HepG2 (cell line): ENCODE data around the gene SSTR5. TPM values are rescaled to one million over a fixed set of nuclear protein-coding genes. Genes with fewer than 3 reads are reported as not detected.
A peak's percentile ranks its signal among the peaks of the same experiment; 100 is the strongest.

Source experiments
- ATAC-seq: fragments of 200-7000 bp; cut with Tn5 transposase; 3 replicates; pipeline ENCODE4 v1.9.1; 2020; ENCODE audit warnings: mild to moderate bottlenecking, moderate library complexity
- BruUV-seq: library from RNA; stranded (reverse); fragments of 400-500 nt; replicated peaks from 2 replicates; lab custom pipeline; 2021; lab: Mats Ljungman, UMichigan
- CTCF ChIA-PET: fragments of 300-600 bp; formaldehyde crosslinking; extraction: SDS; loops from one replicate; lab custom pipeline; 2021; ENCODE audit warnings: low total read pairs, inconsistent platforms, low intra/inter-chr PET ratio; lab: Yijun Ruan, JAX
- POLR2A ChIA-PET: fragments of 350-600 bp; sonication (Branson Sonifier 250); formaldehyde crosslinking; loops from one replicate; lab custom pipeline; 2020; ENCODE audit warnings: antibody characterized with exemption, inconsistent platforms; lab: Yijun Ruan, JAX
- DNase-seq: peaks from one replicate; pipeline ENCODE4 v3.0.0-alpha.2; 2015; ENCODE audit warnings: low spot score
- FAIRE-seq: peaks from 3 replicates; lab custom pipeline; 2011; peaks lifted over from hg19 to GRCh38; lab: Jason Lieb, UNC
- H2AFZ ChIP-seq: one replicate; pipeline ENCODE4 v1.6.1; 2011; ENCODE audit warnings: low read length, inconsistent platforms
- H3K27ac ChIP-seq: fragments of 300-600 bp; 3 replicates; pipeline ENCODE4 v1.8.0; 2011; ENCODE audit warnings: mixed run types, mild to moderate bottlenecking, mixed read lengths, low read length, inconsistent platforms; ENCODE audit not compliant: insufficient read depth; ENCODE audit errors: extremely low read length
- H3K27me3 ChIP-seq, 2 experiments: fragments of 200-600 bp in 1 of 2; 2 replicates in 1 of 2; 3 replicates in 1 of 2; pipeline versions ENCODE4 v1.6.0 to v1.8.0; 2011; ENCODE audit warnings: low read length in 2 of 2, mild to moderate bottlenecking in 2 of 2, moderate library complexity in 2 of 2, inconsistent platforms in 1 of 2; ENCODE audit not compliant: insufficient read depth in 2 of 2, control insufficient read depth in 1 of 2
- H3K36me3 ChIP-seq, 2 experiments: fragments of 200-600 bp in 1 of 2; replicated peaks in 1 of 2; 2 replicates in 1 of 2; 3 replicates in 1 of 2; pipeline versions ENCODE4 v1.5.1 to v1.8.0; 2011; ENCODE audit warnings: low read length in 2 of 2, inconsistent platforms in 1 of 2; ENCODE audit not compliant: insufficient read depth in 2 of 2, control insufficient read depth in 1 of 2
- H3K4me1 ChIP-seq: 2 replicates; pipeline ENCODE4 v1.5.1; 2012; ENCODE audit warnings: low read length, inconsistent platforms; ENCODE audit not compliant: insufficient read depth
- H3K4me2 ChIP-seq: 2 replicates; pipeline ENCODE4 v1.6.0; 2011; ENCODE audit warnings: low read depth, low read length, inconsistent platforms
- H3K4me3 ChIP-seq, 3 experiments: fragments of 200-600 bp in 1 of 3; sonication (generic), shearing (Covaris generic) in 1 of 3; replicated peaks in 1 of 3; 2 replicates each; pipeline ENCODE4 v1.5.1; 2011 to 2016; ENCODE audit warnings: low read length in 3 of 3, inconsistent platforms in 2 of 3, low read depth in 2 of 3, mild to moderate bottlenecking in 2 of 3, control low read depth in 1 of 3, mixed read lengths in 1 of 3; ENCODE audit not compliant: insufficient read depth in 1 of 3
- H3K79me2 ChIP-seq: one replicate; pipeline ENCODE4 v1.6.1; 2011; ENCODE audit warnings: low read length, inconsistent platforms; ENCODE audit not compliant: insufficient read depth
- H3K9ac ChIP-seq: 2 replicates; pipeline ENCODE4 v1.6.0; 2011; ENCODE audit warnings: mild to moderate bottlenecking, low read depth, low read length, inconsistent platforms; ENCODE audit not compliant: insufficient read depth
- H3K9me3 ChIP-seq: 2 replicates; pipeline ENCODE4 v1.5.1; 2012; ENCODE audit warnings: mild to moderate bottlenecking, low read length
- H4K20me1 ChIP-seq: 2 replicates; pipeline ENCODE4 v1.6.0; 2011; ENCODE audit warnings: inconsistent platforms, mild to moderate bottlenecking, low read length, moderate library complexity; ENCODE audit not compliant: insufficient read depth
- HMG20A ChIP-seq: IDR thresholded peaks from 2 replicates; pipeline ENCODE4 v1.6.1; 2016; ENCODE audit warnings: borderline replicate concordance
- HNRNPL ChIP-seq: fragments of 200-400 bp; formaldehyde crosslinking; IDR thresholded peaks from 2 replicates; pipeline ENCODE4 v1.6.1; 2017; ENCODE audit warnings: mild to moderate bottlenecking, low read depth, low read length
- JARID2 ChIP-seq: sonication (generic); formaldehyde crosslinking; IDR thresholded peaks from 2 replicates; pipeline ENCODE4 v1.8.1; 2023; ENCODE audit warnings: missing genetic modification reagents, inconsistent platforms; ENCODE audit not compliant: insufficient replicate concordance
- NAIF1 ChIP-seq: sonication (generic); formaldehyde crosslinking; IDR thresholded peaks from 2 replicates; pipeline ENCODE4 v1.5.0; 2020; ENCODE audit warnings: mild to moderate bottlenecking, missing genetic modification reagents, borderline replicate concordance
- PHB2 ChIP-seq: fragments of 450-650 bp; IDR thresholded peaks from 2 replicates; pipeline ENCODE4 v1.6.1; 2018; ENCODE audit not compliant: partially characterized antibody
- PPARG ChIP-seq: conservative IDR thresholded peaks from 2 replicates; pipeline ENCODE4 v1.6.1; 2016; ENCODE audit warnings: missing biosample characterization, missing genetic modification reagents
- SATB2 ChIP-seq: sonication (generic); formaldehyde crosslinking; IDR thresholded peaks from 2 replicates; pipeline ENCODE4 v1.5.0; 2020; ENCODE audit warnings: missing genetic modification reagents
- SETDB1 ChIP-seq: sonication (generic); formaldehyde crosslinking; IDR thresholded peaks from 2 replicates; pipeline ENCODE4 v1.5.1; 2020; ENCODE audit warnings: missing genetic modification reagents, mild to moderate bottlenecking, borderline replicate concordance
- U2AF2 ChIP-seq: fragments of 200-400 bp; formaldehyde crosslinking; IDR thresholded peaks from 2 replicates; pipeline ENCODE4 v1.6.1; 2017; ENCODE audit warnings: low read depth, mild to moderate bottlenecking, low read length
- ZNF263 ChIP-seq: sonication (generic); formaldehyde crosslinking; IDR thresholded peaks from 2 replicates; pipeline ENCODE4 v1.4.0; 2020; ENCODE audit warnings: missing genetic modification reagents
- ZNF317 ChIP-seq: sonication (generic); formaldehyde crosslinking; IDR thresholded peaks from 2 replicates; pipeline ENCODE4 v1.5.0; 2020; ENCODE audit warnings: mild to moderate bottlenecking, missing genetic modification reagents
- WGBS: methylation state at CpG from one replicate; pipeline ENCODE4 v1.1.6; 2017; ENCODE audit warnings: low lambda C conversion rate; 5-methylcytosine and 5-hydroxymethylcytosine counted together
- in situ Hi-C: cut with HindIII; loops from 2 replicates; pipeline ENCODE4 v1.10.0; 2017; ENCODE audit warnings: low pct_unique_long_range_greater_than_20kb; ENCODE audit not compliant: extremely low pct_ligation_motif_present
- intact Hi-C: fragments of 100-400 bp; cut with micrococcal nuclease; formaldehyde crosslinking; loops from one replicate; pipeline ENCODE4 v1.10.0; 2022; ENCODE audit not compliant: unreplicated experiment
- polyA plus RNA-seq, 8 experiments: library from polyadenylated mRNA; depleted of rRNA in 3 of 8; stranded (reverse) in 7 of 8; unstranded in 1 of 8; fragments of >200 nt; fragmentation: Illumina TruSeq in 4 of 8; extraction: Trizol in 4 of 8; gene quantifications; 2 replicates each; pipeline versions ENCODE4 v1.2.1 to v1.2.3, GENCODE V29; 2011 to 2016; ENCODE audit warnings: low read depth in 4 of 8, missing spikeins in 1 of 8, mixed read lengths in 1 of 8; ENCODE audit not compliant: insufficient read depth in 1 of 8
- total RNA-seq, 5 experiments: library from RNA; depleted of rRNA; stranded (reverse); fragments of >200 nt; fragmentation: Illumina TruSeq; extraction: Trizol; gene quantifications; 2 replicates each; pipeline ENCODE4 v1.2.3, GENCODE V29; 2016; ENCODE audit warnings: low read depth in 1 of 5
- TF ChIP-seq, protein P1 (sequence below): sonication (generic); formaldehyde crosslinking; IDR thresholded peaks from 2 replicates; pipeline ENCODE4 v1.5.0; 2020; ENCODE audit warnings: mild to moderate bottlenecking, missing genetic modification reagents
- TF ChIP-seq, protein P2 (sequence below): sonication (generic); formaldehyde crosslinking; IDR thresholded peaks from 2 replicates; pipeline ENCODE4 v1.8.0; 2022; ENCODE audit warnings: low read depth, missing genetic modification reagents

Gene SSTR5
- total and polyA plus RNA-seq, 2 of the 13 experiments (the other 11 are each of a cell fraction or from before 2014, with no cell fraction given) = 0.20 to 0.49 TPM

DNA sequence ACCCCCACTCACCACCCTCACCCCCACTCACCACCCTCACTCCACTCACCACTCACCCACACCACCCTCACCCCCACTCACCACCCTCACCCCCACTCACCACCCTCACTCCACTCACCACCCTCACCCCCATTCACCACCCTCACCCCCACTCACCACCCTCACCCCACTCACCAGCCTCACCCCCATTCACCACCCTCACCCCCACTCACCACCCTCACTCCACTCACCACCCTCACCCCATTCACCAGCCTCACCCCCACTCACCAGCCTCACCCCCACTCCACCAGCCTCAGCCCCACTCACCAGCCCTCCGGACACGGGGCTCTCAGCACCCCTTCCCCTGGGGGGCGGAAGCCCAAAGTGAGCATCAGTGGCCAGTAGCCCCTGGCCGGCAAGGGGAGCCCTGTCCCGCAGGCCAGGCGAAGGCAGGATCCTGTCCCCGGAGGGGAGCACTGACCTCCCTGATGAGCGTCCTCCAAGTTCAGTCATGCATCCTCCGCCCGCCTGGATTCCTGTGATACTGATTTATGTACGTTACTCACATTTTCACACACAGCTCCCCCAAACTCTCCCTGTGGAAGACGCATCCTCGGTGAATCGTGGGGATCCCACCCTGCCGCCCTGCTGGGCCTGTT is 41.5 kb downstream of the SSTR5 start:
- Histone ChIP-seq H3K9me3 (no peaks in the 10 kb centered on the region), H3K4me1 (peaks cover 18% of the 10 kb centered on the region), H3K27ac (no peak overlapping the region), H4K20me1 (no peaks in the 10 kb centered on the region; the same call in 1 of the 2 replicates), H3K36me3 (no peaks in the 10 kb centered on the region), H3K4me3 (no peak overlapping the region), H2AFZ (no peak overlapping the region), H3K9ac (no peak overlapping the region), H3K4me2 (no peak overlapping the region), H3K79me2 (no peaks in the 10 kb centered on the region), H3K27me3 (peaks cover 23 to 59% of the 10 kb centered on the region in 2 experiments)
- DNase-seq (no peak), FAIRE-seq (no peak), ATAC-seq (no peak)
- no peak for TF ChIP-seq PPARG (CRISPR knock-in tag)
- TF ChIP-seq, protein P1, sequence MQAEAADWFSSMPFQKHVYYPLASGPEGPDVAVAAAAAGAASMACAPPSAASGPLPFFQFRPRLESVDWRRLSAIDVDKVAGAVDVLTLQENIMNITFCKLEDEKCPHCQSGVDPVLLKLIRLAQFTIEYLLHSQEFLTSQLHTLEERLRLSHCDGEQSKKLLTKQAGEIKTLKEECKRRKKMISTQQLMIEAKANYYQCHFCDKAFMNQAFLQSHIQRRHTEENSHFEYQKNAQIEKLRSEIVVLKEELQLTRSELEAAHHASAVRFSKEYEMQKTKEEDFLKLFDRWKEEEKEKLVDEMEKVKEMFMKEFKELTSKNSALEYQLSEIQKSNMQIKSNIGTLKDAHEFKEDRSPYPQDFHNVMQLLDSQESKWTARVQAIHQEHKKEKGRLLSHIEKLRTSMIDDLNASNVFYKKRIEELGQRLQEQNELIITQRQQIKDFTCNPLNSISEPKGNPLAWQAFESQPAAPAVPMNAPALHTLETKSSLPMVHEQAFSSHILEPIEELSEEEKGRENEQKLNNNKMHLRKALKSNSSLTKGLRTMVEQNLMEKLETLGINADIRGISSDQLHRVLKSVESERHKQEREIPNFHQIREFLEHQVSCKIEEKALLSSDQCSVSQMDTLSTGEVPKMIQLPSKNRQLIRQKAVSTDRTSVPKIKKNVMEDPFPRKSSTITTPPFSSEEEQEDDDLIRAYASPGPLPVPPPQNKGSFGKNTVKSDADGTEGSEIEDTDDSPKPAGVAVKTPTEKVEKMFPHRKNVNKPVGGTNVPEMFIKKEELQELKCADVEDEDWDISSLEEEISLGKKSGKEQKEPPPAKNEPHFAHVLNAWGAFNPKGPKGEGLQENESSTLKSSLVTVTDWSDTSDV (CRISPR knock-in tag) = no peak
- no peak for TF ChIP-seq SETDB1 (CRISPR knock-in tag)
- no peak for TF ChIP-seq SATB2 (CRISPR knock-in tag)
- TF ChIP-seq, protein P2, sequence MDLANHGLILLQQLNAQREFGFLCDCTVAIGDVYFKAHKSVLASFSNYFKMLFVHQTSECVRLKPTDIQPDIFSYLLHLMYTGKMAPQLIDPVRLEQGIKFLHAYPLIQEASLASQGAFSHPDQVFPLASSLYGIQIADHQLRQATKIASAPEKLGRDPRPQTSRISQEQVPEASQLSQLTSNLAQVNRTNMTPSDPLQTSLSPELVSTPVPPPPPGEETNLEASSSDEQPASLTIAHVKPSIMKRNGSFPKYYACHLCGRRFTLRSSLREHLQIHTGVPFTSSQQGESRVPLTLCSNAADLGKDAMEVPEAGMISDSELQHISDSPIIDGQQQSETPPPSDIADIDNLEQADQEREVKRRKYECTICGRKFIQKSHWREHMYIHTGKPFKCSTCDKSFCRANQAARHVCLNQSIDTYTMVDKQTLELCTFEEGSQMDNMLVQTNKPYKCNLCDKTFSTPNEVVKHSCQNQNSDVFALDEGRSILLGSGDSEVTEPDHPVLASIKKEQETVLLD (CRISPR knock-in tag) = no peak
- TF ChIP-seq HNRNPL = peak; percentile 81
- TF ChIP-seq PHB2 = no peak
- no peak for TF ChIP-seq ZNF317 (CRISPR knock-in tag)
- TF ChIP-seq HMG20A (CRISPR knock-in tag) = no peak
- TF ChIP-seq NAIF1 (CRISPR knock-in tag) = no peak
- TF ChIP-seq U2AF2 = no peak
- TF ChIP-seq ZNF263 (CRISPR knock-in tag) = peak; percentile 76
- TF ChIP-seq JARID2 (CRISPR knock-in tag) = no peak
- POLR2A ChIA-PET = no interaction called here
- no TSS peak for BruUV-seq
- 63% methylated on average over 10 of the region's 15 CpGs for WGBS
- in situ Hi-C loops = loop anchor here (5.0 kb wide), 1 partner anchor 83 kb away; no protein-coding TSS in a partner anchor
- intact Hi-C loops = no loop called here
- CTCF ChIA-PET = no interaction called here
